ENCODE measurements around the gene IL22RA2. TPM values are rescaled to one million over a fixed set of nuclear protein-coding genes. Genes with fewer than 3 reads are reported as not detected.
A peak's percentile ranks its signal among the peaks of the same experiment; 100 is the strongest.

Gene IL22RA2
- total RNA-seq, 2 donors from 2014 or later: not detected

DNA sequence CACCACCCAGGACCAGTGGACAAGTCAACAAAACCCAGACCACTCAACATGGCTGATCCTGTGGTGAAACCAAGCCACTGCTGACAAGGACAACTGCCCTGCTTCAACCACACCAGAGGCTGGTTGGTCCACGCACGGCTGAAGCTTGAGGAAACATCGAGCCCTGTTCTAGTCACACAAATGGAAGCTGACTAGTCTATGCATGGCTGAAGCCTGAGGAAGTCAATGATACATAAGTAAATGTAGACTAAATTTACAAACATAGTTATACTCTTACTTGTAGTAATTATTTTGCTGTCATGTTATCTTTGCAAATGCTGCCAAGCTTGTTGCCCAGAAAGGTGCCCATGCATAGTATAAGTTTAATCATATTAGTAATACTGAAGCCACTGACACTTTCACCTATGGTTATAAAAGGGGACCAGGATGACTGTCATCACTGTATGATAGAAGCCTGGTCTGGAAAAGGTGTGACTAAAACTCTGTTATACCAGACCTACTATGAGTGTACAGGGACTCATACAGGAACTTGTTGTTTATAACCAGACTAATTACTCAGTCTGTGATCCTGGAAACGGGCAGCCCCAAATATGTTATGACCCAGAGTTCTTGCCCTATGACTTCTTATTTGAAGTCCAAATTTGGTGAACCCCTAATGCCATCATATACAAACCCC lies 5.6 kb downstream of the IL22RA2 start:
- intact Hi-C loops (cut with DNase I): no loop called here
- no peaks in the 10 kb centered on the region for H3K27me3 ChIP-seq (replicated peaks; ENCODE audit: insufficient read depth)
- TF ChIP-seq POLR2AphosphoS5 (IDR thresholded peaks at IDR 0.05) (no peak), POLR2A (IDR thresholded peaks at IDR 0.05) (no peak)
- TF ChIP-seq, protein P1, sequence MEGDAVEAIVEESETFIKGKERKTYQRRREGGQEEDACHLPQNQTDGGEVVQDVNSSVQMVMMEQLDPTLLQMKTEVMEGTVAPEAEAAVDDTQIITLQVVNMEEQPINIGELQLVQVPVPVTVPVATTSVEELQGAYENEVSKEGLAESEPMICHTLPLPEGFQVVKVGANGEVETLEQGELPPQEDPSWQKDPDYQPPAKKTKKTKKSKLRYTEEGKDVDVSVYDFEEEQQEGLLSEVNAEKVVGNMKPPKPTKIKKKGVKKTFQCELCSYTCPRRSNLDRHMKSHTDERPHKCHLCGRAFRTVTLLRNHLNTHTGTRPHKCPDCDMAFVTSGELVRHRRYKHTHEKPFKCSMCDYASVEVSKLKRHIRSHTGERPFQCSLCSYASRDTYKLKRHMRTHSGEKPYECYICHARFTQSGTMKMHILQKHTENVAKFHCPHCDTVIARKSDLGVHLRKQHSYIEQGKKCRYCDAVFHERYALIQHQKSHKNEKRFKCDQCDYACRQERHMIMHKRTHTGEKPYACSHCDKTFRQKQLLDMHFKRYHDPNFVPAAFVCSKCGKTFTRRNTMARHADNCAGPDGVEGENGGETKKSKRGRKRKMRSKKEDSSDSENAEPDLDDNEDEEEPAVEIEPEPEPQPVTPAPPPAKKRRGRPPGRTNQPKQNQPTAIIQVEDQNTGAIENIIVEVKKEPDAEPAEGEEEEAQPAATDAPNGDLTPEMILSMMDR (IDR thresholded peaks at IDR 0.05): no peak
- H3K27ac ChIP-seq: no peak overlapping the region
- H3K36me3 ChIP-seq: no peaks in the 10 kb centered on the region
- 97% methylated on average over 4 of the region's 4 CpGs for WGBS
- H3K4me3 ChIP-seq: no peak overlapping the region
- DNase-seq (ENCODE audit: low spot score): no peak
- H3K4me1 ChIP-seq (replicated peaks): no peaks in the 10 kb centered on the region
- no peaks in the 10 kb centered on the region for H3K9me3 ChIP-seq

DNA sequence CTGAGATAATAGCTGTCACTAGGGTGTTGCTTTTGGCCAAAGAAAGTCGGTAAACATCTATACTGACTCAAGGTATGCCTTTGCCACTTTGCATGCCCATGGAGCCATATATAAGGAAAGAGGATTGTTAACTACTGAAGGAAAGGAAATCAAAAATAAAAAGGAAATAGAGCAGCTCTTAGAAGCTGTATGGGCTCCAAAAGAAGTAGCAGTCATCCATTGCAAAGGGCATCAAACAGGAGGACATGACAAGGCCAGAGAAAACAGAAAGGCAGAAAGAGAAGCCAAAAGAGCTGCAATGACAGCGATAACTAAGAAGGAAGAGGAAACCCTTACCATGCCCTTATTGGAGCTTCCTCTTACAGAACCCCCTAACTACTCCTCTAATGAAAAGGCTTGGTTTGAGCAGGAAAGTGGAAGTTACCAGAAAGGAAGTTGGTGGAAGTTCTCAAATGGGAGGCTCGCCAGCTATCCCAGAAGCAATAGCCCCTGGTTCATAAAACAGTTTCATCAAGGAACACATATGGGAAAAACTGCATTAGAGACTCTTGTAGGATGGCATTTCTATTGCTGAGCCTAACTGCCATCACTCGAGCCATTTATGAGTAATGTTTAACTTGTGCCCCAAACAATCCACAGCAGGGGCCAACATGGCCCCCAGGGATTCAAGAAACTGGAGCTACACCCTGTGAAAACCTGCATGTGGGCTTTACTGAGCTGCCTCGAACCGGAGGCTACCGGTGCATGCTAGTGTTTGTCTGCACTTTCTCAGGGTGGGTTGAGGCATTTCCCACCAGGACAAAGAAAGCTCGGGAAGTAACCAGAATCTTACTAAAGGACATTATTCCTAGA lies 7.0 kb downstream of the IL22RA2 start:
- no peaks in the 10 kb centered on the region for H3K27me3 ChIP-seq (replicated peaks; ENCODE audit: insufficient read depth)
- no peak for DNase-seq (ENCODE audit: low spot score)
- no peaks in the 10 kb centered on the region for H3K36me3 ChIP-seq
- no peak for TF ChIP-seq POLR2A (IDR thresholded peaks at IDR 0.05)
- TF ChIP-seq, protein P1 (IDR thresholded peaks at IDR 0.05): no peak
- TF ChIP-seq POLR2AphosphoS5 (IDR thresholded peaks at IDR 0.05): no peak
- no peaks in the 10 kb centered on the region for H3K9me3 ChIP-seq
- 90% methylated on average over 8 of the region's 8 CpGs for WGBS
- no peak overlapping the region for H3K27ac ChIP-seq
- intact Hi-C loops (cut with DNase I): no loop called here
- no peaks in the 10 kb centered on the region for H3K4me1 ChIP-seq (replicated peaks)
- H3K4me3 ChIP-seq: no peak overlapping the region

DNA sequence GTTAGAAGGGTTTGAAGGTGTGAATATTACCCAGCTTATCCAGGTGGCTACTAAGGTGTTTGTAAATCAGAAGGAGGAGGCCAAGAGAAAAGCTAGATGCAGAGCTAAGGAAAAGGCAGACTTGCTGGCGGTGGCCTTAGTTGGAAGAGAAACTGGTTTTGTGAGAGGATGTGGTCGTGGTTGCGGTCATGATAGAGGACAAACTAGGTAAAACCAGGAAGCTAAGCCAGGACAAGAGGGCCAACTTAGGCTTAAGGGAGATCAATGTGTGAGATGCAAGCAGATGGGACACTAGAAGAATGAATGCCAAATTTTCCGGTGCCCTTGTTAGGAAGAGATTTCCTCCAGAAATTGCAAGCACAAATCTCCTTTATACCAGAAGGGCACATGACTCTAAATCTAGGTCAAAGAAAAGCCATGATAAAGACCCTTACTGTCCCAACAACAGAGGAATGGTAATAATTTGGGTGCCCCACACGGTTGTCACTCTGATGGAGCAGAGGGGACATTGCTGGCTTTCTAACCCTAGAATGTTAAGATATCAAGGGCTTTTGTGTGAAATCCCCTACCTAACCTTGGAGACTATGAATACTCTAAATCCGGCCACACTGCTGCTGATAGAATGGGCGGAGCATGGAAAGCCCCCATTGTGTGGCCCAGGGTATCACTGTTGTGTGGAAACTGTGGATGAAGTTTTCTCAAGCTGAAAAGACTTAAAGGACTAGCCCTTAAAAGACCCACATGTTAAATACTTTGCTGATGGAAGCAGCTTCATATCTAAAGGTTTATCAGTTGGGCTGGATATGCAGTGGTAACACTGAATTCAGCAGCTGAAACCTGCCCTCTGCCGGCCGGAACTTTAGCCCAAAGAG lies 7.8 kb downstream of the IL22RA2 start:
- 78% methylated on average over 9 of the region's 9 CpGs for WGBS
- Histone ChIP-seq H3K27ac (no peak overlapping the region), H3K36me3 (no peaks in the 10 kb centered on the region), H3K9me3 (no peaks in the 10 kb centered on the region), H3K27me3 (replicated peaks; ENCODE audit: insufficient read depth) (no peaks in the 10 kb centered on the region), H3K4me3 (no peak overlapping the region), H3K4me1 (replicated peaks) (no peaks in the 10 kb centered on the region)
- no peak for TF ChIP-seq POLR2A (IDR thresholded peaks at IDR 0.05)
- TF ChIP-seq, protein P1 (IDR thresholded peaks at IDR 0.05): peak in 3 of 4 experiments; percentile 29 to 53 (median 47)
- TF ChIP-seq POLR2AphosphoS5 (IDR thresholded peaks at IDR 0.05): no peak
- intact Hi-C loops (cut with DNase I): no loop called here
- DNase-seq (ENCODE audit: low spot score): peak; percentile 45

DNA sequence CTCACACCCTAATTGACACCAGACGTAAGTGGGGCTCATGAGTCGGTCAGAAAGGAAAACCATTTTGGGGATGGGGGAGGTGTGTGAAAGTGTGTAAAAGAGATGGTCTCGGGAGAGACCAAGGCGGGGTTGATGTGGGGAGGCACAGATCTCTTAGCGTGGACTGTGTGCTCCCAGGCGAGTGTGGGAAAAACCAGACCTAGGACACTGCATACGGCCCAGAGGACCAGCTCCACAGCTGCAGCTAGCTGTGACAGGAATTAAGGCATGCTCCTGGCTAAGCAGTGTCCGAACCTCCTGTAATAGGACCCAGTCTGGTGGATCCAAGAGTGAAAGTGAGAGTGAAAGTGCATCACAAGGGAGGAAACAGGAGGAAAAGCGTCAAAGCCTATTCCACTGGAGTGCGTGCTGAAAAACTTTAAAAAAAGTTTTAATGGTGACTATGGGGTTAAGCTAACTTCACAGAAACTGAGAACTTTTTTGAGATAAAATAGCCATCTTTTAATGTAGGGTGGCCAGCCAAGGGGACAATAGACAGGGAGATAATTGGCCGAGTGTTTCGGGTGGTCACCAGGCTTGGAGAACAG lies 9.6 kb downstream of the IL22RA2 start:
- TF ChIP-seq POLR2A (IDR thresholded peaks at IDR 0.05): no peak
- TF ChIP-seq, protein P1 (IDR thresholded peaks at IDR 0.05): no peak
- no peak for TF ChIP-seq POLR2AphosphoS5 (IDR thresholded peaks at IDR 0.05)
- H3K27me3 ChIP-seq (replicated peaks; ENCODE audit: insufficient read depth): no peaks in the 10 kb centered on the region
- DNase-seq (ENCODE audit: low spot score): no peak
- H3K27ac ChIP-seq: no peak overlapping the region
- H3K4me1 ChIP-seq (replicated peaks): no peaks in the 10 kb centered on the region
- no peak overlapping the region for H3K4me3 ChIP-seq
- no peaks in the 10 kb centered on the region for H3K9me3 ChIP-seq
- intact Hi-C loops (cut with DNase I): no loop called here
- no peaks in the 10 kb centered on the region for H3K36me3 ChIP-seq
- WGBS: 90% methylated on average over 12 of the region's 12 CpGs
